ENCODE data around the gene SMAD3.
"Not testable (repeated sequence)": the region's sequence is repeated elsewhere in the genome, so short reads cannot be mapped to it uniquely, and the experiment has no call there.

The SMAD3 gene

DNA sequence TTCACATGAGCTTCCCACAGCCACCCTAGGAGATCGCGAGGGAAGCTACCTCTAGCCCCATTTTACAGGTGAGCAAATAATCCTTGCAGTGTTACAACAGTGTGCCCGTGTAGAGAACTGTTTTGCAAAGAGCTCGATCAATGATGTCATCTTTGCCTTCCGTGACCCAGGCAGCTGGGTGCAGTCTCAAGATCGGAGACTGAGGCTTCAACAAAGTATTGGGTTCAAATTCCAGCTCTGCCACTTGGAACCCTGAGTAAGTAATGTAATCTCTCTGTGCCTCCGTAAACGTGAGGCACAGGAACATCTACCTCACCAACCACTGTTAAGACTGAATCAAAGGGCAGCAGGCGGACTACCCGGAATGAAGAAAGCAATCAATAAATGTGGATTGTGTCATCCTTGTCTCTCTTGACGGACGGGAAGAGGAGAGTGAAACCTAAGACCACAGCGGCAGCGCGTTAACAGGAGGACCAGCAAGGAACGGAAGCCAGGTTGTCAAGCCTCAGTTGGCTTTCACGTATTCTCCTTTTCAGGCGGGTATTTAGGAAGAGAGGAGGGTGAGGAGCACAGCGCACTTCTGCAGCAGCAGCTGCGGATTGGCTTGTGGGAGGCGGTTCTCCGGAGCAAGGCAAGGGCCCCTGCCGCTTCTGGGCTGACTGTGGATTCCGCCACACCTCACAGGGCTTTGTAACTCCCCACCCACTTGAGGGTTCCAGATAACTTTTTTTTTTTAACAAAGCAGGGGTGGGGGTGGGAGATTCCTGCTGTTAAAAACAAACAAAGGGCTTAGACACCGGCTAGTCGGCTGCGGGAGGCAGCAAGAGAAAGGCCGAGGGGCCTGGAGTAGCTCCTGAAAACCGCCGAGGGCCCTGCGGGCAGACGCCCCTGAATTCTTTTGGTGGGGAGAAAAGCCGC is 1.5 kb upstream of the SMAD3 start:
- no peak for DNase-seq

GRCh38 chr15:67064607-67065530 is 533 bp upstream of the SMAD3 start:
- DNase-seq, result no peak

GRCh38 chr15:67066041-67066958 is 898 bp downstream of the SMAD3 start:
- DNase-seq, result no peak

DNA sequence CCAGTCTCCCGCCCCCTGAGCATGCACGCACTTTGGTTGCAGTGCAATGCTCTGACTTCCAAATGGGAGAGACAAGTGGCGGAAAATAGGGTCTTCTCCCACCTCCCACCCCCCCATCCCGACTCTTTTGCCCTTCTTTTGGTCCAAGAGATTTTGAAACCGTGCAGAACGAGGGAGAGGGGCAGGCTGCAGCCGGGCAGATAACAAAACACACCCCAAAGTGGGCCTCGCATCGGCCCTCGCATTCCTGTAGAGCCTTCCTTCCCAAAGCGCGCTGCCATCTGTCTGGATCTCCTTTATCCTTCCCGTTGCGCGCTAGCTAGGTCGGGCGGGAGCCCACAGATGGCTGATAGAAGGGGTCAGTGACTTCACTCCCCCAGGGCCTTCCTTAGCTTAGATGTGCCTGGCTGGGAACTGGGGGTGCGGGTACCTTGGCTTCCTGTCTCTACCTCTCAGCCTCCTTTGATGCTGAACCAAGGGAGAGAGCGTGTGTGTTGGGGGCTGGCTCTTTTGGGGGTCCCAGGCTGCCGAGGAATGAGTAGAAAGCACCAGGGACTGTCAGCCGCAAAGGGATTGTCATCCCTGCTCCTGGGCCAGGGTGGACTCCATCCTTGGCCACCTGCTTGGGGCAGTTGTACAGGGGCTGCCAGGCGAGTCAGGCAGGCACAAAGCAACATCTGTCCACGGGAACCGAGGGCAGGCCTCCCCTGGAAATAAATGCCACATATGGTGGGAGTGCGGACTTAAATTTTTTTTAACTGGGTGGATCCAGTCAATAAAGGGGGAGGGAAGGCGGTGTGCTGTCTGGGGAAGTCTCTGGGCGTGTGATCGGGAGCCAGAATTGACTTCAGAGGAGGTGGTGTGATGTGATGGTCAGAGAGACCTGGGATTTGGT is 1.8 kb downstream of the SMAD3 start:
- no peak for DNase-seq

DNA sequence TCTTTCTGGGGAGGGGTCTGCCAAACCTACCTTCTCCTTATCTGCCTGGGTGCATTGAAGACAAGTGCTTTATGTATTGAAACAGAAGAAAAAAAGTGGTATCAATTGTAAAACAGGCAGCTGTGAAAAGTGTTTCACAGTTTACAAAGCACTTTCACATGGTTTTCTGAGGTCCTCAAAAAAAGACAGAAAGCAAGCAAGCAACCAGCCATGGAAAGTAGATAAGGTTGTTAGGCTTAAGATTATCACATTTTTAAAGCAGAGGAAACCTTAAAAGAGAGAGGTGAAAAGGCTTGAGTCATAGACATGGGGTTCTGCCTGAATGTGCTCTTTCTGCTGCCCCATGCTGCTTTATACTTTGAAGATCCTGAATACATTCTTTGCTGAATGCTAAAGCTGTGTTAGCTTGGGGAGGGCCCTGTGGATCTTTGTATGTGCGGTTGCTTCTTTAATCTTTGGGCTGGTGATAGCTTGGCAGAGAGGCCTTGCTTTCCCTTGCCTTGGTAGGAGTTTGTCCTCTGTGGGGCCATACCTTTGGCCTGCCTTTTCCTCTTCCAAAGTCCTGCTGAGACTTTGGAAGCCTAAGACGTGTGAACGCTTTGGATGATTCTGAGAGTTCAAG is 2.6 kb downstream of the SMAD3 start:
- no peak for DNase-seq

GRCh38 chr15:67068710-67069400 is 3.5 kb downstream of the SMAD3 start:
- DNase-seq, result no peak

DNA sequence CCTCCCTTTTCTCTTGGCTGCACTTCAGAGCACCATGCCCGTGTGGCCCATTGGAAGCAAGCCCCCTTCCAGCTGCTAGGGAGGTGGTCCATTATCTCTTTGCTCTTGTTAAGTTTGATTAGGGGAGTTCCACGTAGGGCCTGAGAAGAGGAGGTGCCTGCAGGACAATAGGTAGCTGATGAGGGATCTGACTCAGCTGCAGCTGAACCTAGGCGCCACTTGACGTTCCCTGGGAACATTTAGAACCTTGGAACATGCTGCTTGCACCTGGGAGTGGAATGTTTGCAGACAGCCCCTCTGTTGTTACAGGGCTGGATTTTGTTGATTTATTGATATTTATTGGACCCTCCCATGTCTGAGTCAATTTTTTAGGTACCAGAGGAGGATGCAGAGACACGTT is 4.7 kb downstream of the SMAD3 start:
- DNase-seq, result no peak

GRCh38 chr15:67070892-67071664 is 5.7 kb downstream of the SMAD3 start:
- no peak for DNase-seq

DNA sequence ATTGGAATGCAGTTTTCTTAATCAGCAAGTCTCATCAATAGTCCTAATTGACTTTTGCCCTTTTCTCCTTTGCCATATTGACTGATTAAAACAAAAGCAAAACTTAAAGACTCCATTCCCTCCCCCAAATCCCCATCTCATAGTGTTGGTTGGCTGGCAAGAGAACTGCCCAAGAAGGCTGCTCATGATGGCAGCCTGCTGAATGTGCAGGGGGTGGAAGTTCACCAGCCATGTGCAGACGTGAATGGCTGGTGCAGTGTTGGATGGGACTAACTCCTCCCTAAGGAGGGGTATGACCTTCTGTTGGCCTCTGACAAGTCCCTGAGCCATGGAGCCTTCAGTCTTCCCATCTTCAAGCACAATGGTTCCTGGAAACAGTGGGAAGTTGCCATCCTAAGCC is 7.0 kb downstream of the SMAD3 start:
- DNase-seq, result no peak

- no peak for DNase-seq
These were observed 7.6 kb downstream of the SMAD3 start for GRCh38 chr15:67072958-67073357.

- no peak for DNase-seq
These were observed 9.5 kb downstream of the SMAD3 start for GRCh38 chr15:67074886-67075229.

DNA sequence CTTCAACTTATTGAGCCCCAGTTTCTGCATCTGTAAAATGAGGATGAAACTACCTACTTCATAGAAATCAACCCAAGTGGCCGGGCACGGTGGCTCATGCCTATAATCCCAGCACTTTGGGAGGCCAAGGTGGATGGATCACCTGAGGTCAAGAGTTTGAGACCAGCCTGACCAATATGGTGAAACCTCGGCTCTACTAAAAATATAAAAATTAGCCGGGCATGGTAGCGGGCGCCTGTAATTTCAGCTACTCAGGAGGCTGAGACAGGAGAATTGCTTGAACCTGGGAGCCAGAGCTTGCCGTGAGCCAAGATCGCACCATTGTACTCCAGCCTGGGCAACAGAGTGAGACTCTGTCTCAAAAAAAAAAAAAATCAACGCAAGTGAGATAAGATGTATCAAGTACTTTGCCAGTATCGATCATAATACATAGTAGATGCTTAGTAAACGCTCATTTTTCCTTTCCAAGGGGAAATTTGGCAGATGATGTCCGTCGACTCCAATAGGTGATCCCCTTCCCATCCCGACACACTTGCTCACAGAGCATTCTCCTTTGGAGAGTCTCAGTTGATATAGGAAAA is 10.2 kb downstream of the SMAD3 start:
- DNase-seq, result not testable (repeated sequence)

DNA sequence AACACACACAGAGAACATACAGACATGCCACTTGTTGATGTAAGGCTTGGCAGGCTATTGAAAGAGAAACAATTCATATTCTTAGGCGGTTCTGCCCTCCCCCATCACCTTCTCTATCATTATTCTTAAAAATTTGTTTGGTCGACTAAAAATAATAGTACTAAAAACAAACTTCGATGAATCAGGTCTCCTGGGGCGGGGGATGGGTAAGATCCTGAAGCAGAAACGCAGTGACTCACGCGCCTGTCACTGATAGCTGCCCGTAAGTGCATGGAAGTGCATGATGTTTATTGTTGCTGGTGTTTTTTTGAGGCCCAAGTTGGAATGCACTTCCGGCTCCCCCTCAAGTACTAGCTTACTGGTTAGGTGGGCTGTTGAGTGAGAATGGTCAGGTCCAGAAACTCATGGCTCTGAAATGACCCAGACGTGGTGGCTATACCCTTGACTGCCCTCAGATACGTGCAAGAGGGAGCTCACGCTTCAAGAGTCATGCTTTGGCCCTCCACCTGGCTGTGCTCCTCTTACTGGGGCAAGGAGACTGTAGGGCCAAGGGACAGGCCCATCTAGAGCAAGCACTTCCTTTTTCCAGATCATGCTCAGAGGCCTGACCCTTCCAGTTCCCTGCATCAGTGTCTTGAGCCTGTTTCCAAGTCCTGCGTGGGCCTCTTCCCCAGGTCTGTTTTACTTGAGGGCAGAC is 10.9 kb downstream of the SMAD3 start:
- DNase-seq, result no peak

DNA sequence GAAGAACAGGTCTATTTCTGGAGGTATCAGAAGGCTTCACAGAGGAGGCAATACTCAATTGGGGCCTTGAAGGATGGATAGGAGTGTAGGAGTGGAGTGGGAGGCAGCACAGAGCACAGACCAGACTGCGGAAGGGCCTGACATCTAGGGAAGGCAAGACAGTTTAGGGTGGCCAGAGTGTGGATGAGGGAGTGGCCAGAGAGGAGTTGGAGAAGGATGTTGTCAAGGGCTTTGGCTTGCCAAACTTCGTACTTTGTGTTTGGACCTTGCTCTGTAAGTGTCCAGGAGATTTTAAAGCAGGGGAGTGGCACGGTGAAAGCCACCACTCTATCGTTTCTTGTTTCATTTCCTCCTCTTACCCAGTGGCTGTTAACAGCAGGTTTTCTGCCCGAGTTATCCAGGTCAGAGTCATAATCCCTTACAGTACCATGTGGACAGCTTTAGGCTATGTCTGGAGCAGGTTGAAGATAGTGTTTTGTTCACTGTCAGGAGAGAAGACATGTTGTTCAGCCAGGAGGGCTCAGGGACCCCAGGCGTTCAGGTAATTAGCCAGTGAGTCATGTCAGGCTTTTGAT is 12.3 kb downstream of the SMAD3 start:
- DNase-seq, result no peak

DNA sequence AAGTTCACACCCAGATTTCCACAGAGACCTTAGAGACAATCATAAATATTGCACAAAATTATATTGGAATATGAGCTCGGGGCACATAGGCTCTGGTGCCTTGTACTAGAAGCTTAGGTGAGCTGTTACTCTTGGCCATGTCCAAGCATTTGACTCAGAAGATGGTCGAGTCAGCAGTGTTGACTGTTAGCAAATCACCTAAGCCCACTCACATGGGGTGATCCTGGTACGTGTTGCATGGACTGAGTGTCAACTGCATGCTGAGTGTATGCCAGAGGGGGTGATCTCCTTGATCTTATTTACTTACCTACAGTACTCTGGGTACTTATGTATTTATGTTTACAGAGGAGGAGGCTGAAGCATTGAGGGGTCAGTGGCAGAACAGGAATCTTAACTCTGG is 14.0 kb downstream of the SMAD3 start:
- no peak for DNase-seq

GRCh38 chr15:67080118-67080899 is 14.9 kb downstream of the SMAD3 start:
- no peak for DNase-seq

DNA sequence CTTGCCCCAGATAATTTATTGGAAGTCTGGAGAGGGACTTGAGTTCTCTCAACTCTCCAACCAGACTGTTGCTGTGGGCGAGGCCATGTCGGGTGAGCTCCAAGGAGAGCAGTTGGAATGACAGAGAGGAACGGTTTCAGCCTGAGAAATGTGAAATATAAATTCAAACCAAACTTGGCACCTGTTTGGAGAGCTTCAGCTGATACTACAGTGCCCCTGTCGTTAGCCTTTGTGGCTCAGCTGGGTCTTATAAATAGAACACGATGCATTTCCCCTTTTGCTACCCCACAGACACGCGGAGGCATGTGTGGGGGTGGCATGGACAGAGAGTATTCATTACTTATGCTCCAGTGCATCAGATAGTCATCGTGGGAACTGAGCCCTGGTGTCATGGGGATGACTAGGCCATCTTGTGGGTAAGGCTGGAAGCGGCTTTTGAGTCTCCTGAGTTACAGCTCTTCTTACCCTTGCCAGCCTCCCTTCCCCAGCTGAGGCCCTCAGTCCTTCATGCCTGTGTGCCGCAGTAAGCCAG is 15.6 kb downstream of the SMAD3 start:
- DNase-seq, result no peak

Measured in NCI-H1436 (cell line).